SU-DHL-6 (cell line): ENCODE measurements around the gene LGALS1.

Source experiments
- CTCF ChIP-seq: fragments of 200-600 bp; sonication (generic); IDR thresholded peaks from one replicate; pipeline ENCODE4 v1.5.1; 2017; ENCODE audit warnings: antibody characterized with exemption, mild to moderate bottlenecking, low read length, moderate library complexity; ENCODE audit not compliant: insufficient read depth, poor library complexity, severe bottlenecking
- EZH2phosphoT487 ChIP-seq: fragments of 200-600 bp; sonication (generic), shearing (Covaris generic); conservative IDR thresholded peaks from 2 replicates; pipeline ENCODE4 v1.6.1; 2018; ENCODE audit warnings: mild to moderate bottlenecking, antibody characterized with exemption, low read length, moderate library complexity, mixed read lengths

- TF ChIP-seq CTCF (no peak), EZH2phosphoT487 (no peak)
Observed at GRCh38 chr22:37679670-37680069, 4.2 kb downstream of the LGALS1 start.
